AG08396 (cell line): Measurements from ENCODE around the gene CPLX1.

Source experiments
- DNase-seq: peaks from one replicate; pipeline ENCODE4 v3.0.0; 2012; ENCODE audit warnings: low spot score, mixed read lengths

The CPLX1 gene

DNA sequence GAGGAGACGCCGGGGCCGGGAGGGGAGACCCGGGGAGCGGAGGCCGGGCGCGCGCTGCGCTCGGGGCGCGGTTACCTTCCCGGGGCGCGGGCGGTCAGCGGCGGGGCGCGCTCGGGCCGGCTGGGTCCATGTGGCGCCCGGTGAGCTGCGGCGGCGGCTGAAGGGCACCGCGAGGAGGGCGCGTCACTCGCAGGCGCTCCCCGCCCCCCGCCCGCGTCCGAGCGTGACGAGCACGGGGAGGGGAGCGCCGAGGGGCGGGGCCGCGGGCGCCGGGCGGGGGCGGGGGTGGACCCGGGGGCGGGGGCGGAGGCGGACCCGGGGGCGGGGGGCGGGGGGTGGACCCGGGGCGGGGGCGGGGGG, at the start of gene CPLX1:
Gene CPLX1 (minus strand): TSS at position 159 of the 360 bp plus-strand sequence. CDS start 1,607 bp downstream, outside the sequence.
- peak; percentile 83 for DNase-seq

DNA sequence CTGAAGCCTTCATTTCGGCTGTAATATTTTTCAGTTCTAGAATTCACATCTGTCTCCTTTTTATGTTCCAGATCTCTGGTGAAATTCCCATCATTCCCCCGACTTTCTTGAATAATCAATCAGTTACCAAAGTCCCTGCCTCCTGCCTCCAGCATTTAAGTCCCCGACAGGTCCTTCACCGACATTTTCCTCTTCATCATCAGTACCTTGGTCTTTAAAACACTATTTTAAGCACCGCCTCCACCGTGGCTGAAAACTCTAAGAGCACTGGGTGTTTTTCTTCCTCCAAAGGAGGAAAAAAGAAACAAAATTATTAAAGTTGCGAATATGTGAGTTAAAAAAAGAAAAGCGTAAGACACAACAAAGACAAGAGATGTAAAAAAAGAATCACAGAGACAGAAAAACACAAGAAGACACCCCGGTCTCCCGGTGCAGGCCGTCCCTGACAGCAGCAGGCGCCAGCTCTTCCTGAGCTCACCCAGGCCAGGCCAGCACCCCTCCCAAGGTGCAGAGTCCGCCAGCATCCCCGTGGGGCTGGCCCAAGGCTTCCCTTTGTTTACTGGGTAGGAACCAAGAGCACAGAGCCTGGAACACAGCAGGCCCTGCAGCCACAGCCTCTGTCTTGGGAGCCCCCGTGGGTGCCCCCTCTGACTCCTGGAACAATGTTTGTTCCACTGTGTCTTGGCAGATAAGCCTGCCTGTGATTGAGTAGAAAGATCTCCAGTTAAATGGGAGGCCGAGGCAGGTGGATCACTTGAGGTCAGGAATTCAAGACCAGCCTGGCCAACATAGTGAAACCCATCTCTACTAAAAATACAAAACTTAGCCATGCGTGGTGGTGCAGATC, 49.3 kb upstream of the CPLX1 start:
- no peak for DNase-seq

DNA sequence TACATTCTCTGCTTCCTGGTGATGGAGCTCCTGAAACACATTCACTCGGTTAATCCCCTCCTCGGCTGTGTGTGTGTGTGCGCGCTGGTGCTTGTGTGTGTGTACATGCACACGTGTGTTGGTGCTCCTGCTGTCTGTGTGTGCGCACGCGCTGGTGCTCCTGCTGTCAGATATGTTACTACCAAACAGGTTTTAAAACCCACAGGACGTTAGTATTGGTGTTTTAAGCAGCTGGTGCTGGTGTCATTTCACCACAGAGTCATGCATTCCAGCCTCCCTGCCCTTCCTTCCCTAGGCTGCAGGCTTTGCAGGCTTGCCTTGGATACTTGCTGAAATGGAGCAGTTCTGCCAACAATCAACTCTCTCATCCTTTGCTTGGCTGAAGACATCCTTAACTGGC, 48.1 kb upstream of the CPLX1 start:
- DNase-seq: no peak

DNA sequence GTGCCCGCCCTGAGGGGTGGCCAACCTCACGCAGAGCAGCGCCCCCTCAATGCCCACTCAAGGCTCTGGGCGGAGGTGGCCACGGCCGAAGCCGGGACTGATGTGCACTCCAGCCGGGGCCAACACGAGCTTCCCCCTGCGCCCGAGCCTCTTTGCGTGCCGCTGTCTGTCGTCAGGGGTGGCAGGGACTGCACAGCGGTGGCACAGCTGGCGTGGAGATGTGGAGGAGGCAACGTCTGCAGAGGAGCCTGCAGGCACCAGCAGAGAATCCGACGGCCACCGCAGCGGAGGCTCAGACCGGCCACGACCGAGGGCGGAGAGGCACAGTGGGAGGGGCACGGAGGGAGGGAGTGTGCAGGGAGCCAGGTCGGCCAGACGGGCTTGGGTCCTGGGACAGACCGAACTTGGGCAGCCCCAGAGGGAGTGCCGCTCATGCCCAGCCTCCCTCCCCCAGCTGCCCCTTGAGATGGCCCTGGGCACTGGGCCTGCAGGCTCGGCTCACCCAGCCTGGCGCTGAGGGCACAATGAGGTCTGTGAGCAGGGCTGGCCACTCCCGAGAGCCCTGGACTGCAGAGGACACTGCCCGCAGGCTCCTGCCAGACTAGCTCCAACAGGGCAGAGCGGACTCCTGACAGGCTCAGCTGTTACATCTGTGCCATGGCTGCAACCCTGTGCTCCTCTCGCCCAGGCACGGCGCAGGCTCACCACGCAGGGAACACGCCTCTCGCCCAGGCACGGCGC, 46.5 kb upstream of the CPLX1 start:
- no peak for DNase-seq

DNA sequence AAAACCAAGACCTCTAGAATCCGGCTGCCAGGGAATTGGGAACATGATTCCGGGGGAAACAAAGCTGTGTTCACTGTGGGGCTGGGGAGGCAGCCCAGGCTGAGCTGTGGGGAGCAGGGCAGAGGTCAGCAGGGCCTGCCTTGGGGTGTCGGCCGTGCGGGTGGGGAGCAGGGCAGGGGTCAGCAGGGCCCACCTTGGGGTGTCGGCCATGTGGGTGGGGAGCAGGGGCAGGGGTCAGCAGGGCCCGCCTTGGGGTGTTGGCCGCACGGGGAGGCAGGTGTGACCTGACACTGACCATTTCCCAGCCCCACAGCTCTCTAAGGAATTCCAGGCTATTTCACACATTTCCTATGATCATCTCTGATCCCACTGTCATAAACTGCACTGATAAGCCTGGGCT, 45.6 kb upstream of the CPLX1 start:
- no peak for DNase-seq

DNA sequence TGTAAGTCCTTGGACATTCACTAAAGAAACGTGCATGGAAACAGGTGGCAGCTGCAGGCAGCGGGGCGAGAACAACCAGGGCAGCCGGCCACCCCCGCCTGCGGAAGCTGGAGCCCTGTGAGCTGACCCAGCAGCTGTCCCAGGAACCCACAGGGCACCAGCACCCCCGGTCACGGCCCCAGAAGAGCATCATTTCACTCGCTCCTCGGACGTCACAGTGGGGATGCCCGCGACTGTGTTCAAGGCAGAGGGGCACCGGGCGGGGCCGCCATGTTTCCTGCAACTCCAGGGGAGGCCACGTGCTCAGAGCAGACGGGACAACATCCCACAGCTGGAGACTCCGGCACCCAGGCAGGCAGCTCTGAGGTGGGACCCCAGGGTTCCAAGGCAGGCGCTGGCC, 45.0 kb upstream of the CPLX1 start:
- DNase-seq: no peak

DNA sequence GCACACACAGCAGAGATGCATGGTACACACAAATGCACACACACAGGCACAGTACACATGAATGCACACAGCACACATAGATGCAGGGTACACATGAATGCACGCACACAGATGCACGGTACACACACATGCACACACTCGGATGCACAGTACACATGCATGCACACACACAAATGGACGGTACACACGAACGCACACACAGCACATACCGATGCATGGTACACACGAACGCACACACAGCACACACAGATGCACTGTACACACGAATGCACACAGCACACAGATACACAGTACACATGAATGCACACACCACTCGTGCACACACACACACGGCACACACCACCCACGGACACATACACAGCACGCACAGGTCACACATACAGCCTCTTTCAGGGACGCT, 43.8 kb upstream of the CPLX1 start:
- DNase-seq: no peak

DNA sequence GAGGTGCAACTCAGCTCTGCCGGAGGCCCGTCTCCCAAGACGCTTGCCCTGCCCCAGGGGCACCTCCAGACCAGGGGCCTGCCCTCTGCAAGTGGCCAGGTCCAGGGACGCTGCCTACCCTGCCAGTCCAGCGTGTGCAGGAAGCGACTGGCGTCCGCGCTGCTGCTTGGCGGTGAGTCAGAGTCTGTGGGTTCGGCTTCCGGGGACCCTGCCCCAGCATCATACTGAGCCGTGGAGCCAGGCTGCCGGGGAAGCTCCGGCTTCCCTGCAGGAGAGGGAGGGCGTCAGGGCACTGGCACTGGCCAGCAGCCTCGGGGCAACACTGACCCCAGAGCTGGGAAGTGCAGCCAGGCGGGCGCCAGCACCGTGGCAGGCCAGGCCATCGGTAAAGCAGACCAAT, 42.5 kb upstream of the CPLX1 start:
- no peak for DNase-seq

DNA sequence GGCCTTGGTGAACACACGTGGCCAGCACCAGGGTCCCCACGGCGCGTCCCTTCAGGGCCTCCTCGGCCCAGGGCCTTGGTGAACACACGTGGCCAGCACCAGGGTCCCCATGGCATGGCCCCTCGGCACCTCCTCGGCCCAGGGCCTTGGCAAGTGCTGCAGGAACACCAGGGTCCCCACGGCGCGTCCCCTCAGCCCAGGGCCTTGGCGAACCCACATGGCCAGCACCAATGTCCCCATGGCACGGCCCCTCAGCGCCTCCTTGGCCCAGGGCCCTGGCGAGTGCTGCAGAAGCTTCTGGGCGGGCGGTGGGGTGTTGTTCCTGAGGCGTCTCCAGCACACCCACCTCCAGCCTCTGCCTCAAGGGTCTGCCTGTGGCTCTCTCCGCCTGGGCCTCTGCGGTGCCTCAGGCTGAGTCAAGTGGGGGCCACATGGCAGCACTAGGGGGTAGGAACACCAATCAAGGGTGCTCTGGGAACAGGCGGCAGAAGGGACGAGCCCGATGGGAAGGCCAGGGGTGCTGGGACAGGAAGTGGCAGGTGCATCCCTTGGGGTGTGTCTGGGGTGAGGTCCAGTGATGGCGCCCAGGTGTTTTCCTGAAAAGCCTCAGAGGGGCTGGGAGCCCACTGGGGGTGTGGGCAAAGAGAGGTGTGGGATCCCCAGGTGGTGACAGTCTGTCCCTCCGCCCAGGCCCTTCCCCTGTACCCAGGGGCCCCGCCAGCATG, 41.8 kb upstream of the CPLX1 start:
- DNase-seq: no peak

DNA sequence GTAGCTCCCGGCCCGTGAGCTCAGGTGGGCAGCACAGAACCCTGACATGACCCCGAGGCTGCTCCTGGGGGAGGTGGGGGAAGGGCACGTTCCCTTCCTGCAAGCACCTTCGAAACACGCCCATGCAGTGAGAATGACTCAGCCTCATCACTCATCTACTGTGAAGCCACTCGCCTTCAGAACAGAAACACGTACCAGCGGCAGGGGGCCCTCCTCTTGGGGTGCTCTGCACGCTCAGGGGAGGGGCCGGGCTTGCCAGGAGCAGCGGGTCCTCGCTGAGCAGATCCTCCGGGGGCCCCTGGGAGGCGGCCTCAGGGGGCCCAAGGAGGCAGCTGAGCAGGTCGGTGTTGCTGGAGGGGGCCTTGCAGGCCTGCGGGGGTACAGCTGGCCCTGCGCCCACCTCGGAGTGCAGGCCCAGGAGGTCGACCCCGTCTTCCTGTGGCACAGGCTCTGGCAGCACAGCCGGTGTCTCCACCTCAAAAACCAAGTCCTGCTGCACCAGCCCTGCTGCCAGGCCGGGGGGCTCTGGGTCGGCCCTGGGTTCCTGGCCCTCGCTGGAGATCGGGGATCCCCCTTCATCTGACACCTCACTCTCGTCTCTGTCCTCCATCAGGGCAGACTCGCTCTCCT, 40.9 kb upstream of the CPLX1 start:
- DNase-seq: no peak

DNA sequence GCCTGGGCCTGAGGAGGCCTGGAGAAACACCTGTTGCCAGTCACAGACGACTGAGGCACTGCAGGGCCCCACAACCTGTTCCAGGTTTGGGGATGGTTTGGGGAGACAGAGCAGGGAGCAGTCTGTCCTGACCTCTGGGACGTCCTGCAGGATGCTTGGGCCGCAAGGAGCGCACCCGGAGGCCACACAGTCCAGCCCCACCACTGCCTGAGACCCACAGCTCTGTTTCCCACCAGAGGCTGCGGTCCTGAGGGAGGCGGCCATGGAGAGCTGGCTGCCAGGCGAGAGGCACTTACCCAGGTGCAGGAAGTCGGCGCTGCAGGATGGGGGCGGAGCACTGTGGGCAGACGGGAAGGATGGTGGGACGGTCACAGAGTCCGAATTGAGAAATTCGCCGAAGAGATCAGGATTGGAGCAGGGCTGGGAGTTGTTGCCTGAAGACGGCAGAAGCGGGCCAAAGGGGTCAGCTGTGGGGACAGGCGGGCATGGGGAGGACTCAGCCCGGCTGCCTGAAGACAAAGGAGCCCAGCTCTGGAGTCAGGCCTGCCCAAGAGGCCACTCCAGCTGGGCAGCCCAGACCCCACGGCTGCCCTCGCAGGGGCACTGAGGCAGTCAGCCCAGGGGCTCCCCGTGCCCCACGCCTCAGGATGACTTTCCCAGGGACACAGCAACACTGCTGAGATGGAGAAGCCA, 40.3 kb upstream of the CPLX1 start:
- DNase-seq: no peak

DNA sequence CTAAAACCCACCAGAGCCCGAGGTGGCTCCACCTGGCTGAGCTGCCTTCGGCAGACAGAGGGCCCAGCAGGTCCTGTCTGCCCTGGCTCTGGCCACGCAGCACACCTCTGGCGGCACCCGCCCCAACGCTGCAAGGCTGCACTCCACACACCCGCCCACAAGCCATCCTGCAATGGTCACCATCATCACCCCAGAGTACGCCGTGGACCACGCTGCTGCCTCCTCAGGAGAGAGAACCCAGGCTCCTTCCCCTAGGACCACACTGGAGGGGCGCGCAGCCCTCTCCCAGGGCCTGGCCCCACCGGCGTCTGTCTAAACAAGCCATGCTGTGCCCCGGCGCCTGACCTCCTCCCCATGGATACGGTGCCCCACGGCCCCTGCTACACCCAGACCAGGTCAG, 39.6 kb upstream of the CPLX1 start:
- no peak for DNase-seq

DNA sequence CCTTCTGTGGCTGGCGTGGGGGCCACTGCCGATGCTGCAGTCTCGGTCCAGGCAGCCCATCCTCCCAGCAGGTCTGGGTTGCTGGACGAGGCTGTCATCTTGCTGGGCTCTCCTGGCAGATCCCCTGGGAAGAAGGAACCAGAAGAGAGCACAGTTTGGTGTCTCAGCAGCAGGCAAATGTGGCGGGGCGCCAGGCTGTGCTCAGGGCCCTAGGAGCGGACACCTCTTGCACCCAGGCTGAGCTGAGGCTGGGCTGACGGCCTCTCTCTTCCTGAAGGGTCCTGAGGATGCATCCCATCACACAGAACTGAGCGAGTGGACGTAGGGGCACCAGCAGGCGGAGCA, 39.2 kb upstream of the CPLX1 start:
- DNase-seq: no peak

DNA sequence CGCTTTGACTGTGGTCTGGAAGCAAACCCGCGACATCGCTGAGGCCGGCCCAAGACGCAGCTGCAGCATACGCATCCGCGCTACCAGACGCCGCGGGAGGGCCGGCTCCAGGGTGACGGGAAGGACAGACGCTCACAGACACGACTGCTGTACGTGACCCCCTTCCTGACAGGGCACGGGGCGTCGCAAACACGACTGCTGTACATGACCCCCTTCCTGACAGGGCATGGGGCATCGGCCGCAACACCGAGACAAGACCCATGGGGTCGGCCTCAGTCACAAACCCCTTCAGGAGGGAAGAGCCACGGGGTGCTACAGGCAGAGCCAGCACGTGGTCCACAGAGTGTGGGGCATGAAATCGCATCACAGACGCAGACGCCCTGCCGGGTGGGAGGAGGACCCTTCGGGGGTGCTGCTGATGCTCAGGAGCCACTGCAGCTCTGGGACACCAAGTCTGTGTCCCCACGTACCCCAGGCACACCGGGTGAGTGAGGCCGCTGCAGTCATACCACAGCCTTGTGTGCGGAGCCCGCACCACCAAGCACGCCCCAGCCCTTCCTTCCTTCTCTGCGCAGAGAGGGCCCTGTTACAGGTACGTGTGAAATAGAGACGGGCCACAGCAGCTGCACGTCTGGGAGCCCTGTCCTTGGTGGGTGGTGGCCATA, 38.7 kb upstream of the CPLX1 start:
- DNase-seq: no peak

DNA sequence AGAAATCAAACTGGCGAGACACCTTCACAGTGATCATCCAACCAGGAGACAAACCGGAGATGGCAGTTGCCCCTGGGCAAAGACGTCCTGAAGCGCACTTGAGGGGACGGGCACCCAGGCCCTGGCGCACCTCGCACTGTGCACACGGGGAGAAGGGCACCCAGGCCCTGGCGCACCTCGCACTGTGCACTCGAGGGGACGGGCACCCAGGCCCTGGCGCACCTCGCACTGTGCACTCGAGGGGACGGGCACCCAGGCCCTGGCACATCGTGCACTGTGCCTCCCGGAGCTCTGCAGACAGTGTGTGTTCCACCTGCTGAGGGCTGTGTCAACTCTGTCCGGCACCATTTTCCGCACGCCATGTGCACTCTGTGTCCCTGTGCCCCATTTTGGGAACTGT, 34.6 kb upstream of the CPLX1 start:
- DNase-seq: no peak

DNA sequence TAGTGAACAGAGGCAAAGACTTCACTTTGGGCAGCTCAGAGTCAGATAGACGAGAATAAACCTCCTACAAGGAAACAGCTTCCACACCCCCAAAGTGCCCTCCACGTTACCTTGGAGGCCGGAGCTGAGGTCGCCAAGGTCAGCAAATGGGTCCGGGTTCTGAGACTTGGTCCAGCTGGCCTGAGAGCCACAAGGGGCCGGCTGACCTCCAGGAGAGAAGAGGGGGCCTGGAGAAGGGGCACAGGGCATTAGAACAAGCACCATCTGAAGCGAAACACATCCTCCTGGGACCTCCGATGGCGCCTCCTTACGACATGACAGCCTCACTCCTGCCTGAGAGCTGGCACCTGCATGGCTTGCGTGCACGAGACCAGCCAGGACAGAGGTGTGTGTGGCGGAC, 33.6 kb upstream of the CPLX1 start:
- DNase-seq: no peak

DNA sequence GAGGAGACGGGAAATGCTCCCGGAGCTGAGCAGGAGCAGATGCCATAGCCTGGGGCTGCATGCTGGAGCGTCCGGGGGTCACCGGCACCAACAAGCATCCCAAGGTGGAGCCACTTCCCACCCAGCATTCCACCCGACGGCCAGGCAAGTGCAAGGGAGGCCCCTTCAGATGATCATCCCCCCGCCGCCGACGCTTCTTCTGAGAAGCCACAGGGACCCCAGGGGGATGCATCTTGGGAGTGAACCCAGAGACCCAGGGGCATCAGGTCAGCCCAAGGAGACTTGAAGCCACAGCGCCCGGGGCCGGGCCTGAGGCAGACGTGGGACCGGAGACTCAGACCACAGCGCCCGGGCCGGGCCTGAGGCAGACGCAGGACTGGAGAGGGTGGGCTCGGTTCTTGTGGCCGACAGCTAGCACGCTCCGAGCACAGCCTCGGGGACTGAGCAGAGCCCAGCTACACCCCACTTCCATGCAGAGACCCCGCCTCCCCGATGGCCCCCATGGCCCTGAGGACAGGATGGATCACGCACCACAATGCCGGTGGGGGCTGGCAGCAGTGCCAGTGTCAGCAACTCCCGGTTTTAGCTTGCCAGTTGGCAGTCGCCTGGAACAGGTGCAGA, 33.0 kb upstream of the CPLX1 start:
- DNase-seq: no peak

DNA sequence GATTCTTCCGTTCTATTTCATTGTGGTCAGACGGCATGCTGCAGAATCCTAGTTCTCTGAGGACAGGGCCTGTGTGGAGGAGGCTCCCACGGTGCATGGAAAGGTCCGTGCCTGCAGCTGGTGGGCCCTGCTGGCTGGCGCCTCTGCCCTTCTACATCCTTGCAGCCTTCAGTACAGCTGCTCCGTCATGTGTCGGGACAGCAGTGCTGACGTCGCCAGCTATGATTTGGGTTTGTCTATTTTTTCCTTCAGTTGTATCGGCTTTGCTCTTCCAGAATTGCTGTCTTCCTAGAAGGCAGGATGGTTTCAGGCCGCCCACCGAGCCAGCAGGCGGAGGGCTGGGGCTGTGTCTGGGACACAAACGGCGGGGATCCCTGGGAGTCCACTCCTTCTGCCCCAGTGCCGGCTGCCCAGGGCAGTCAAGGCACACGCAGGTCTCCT, 32.1 kb upstream of the CPLX1 start:
- no peak for DNase-seq

DNA sequence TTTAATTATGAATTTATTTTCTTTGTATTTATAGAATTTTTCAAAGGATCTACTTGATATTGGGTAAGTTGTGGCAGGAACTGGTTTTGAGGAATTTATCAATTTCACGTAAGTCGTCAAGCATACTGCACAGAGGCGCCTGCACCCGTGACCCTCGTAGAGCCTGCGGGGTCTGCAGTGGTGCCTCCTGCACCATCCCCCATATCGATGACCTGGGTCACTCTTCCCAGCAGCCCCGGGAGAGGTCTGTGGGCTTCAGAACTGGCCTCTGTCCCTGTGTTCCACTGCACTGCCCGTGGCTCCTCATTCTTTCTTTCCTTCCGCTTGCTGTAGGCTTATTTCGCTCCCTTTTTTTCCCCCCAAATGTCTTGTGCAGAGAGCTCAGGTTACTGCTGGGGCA, 31.5 kb upstream of the CPLX1 start:
- no peak for DNase-seq

DNA sequence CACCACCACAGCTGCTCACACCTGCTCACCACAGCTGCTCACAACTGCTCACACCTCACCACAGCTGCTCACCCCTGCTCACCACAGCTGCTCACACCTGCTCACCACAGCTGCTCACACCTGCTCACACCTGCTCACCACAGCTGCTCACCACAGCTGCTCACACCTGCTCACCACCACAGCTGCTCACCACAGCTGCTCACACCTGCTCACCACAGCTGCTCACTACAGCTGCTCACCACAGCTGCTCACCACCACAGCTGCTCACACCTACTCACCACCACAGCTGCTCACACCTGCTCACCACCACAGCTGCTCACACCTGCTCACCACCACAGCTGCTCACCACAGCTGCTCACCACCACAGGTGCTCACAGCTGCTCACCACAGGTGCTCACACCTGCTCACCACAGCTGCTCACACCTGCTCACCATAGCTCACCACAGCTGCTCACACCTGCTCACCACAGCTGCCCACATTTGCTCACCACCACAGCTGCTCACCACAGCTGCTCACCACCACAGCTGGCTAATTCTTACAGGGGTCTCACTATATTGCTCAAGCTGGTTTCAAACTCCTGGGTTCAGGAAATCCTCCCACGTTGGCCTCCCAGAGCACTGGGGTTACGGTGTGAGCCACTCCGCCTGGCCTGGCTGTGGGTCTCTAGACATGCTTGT, 30.4 kb upstream of the CPLX1 start:
- no peak for DNase-seq
